ENCODE measurements around the gene TKT.

Gene TKT

GRCh38 chr3:53198256-53198977 is 57.4 kb downstream of the TKT start:
- Histone ChIP-seq H3K36me3 (replicated peaks; ENCODE audit: low read depth, low read length) (peaks cover 48% of the 10 kb centered on the region), H3K79me2 (ENCODE audit: low read length) (peaks cover 14% of the 10 kb centered on the region), H3K4me2 (ENCODE audit: low read length) (peak overlapping the region; percentile 33), H3K27ac (ENCODE audit: low read length) (no peak overlapping the region), H3K4me3 (ENCODE audit: low read length) (peak overlapping the region; percentile 26; the same call in 1 of the 2 replicates), H3K4me1 (ENCODE audit: low read length) (peaks cover 20% of the 10 kb centered on the region), H3K9ac (ENCODE audit: low read length) (no peak overlapping the region), H2AFZ (ENCODE audit: low read depth, low read length) (no peak overlapping the region), H3K9me3 (ENCODE audit: insufficient read depth, low read length) (no peaks in the 10 kb centered on the region), H4K20me1 (ENCODE audit: insufficient read depth, low read length) (no peaks in the 10 kb centered on the region), H3K27me3 (ENCODE audit: low read depth, low read length) (no peaks in the 10 kb centered on the region)
- TF ChIP-seq CTCF (IDR thresholded peaks at IDR 0.05; ENCODE audit: low read depth, low read length) (no peak; the same call in 1 of the 2 replicates), EZH2phosphoT487 (IDR thresholded peaks at IDR 0.05; ENCODE audit: low read depth) (no peak)

GRCh38 chr3:53196575-53197407 is 59.0 kb downstream of the TKT start:
- H3K4me3 ChIP-seq (ENCODE audit: low read length), result peak overlapping the region; percentile 73
- H3K9ac ChIP-seq (ENCODE audit: low read length), result peak overlapping the region; percentile 62
- H4K20me1 ChIP-seq (ENCODE audit: insufficient read depth, low read length), result no peaks in the 10 kb centered on the region
- no peaks in the 10 kb centered on the region for H3K27me3 ChIP-seq (ENCODE audit: low read depth, low read length)
- peak overlapping the region; percentile 62 for H3K27ac ChIP-seq (ENCODE audit: low read length)
- peaks cover 12% of the 10 kb centered on the region for H3K79me2 ChIP-seq (ENCODE audit: low read length)
- no peaks in the 10 kb centered on the region for H3K9me3 ChIP-seq (ENCODE audit: insufficient read depth, low read length)
- peak overlapping the region; percentile 85 for H3K4me2 ChIP-seq (ENCODE audit: low read length)
- peak; percentile 39 for TF ChIP-seq CTCF (IDR thresholded peaks at IDR 0.05; ENCODE audit: low read depth, low read length)
- no peak for TF ChIP-seq EZH2phosphoT487 (IDR thresholded peaks at IDR 0.05; ENCODE audit: low read depth)
- H3K36me3 ChIP-seq (replicated peaks; ENCODE audit: low read depth, low read length), result peaks cover 43% of the 10 kb centered on the region
- H3K4me1 ChIP-seq (ENCODE audit: low read length), result peaks cover 20% of the 10 kb centered on the region
- peak overlapping the region; percentile 53 for H2AFZ ChIP-seq (ENCODE audit: low read depth, low read length)

- H3K27ac ChIP-seq (ENCODE audit: low read length), result peak overlapping the region; percentile 62
- peak; percentile 100 for TF ChIP-seq CTCF (IDR thresholded peaks at IDR 0.05; ENCODE audit: low read depth, low read length)
- no peak for TF ChIP-seq EZH2phosphoT487 (IDR thresholded peaks at IDR 0.05; ENCODE audit: low read depth)
- H3K9ac ChIP-seq (ENCODE audit: low read length), result peak overlapping the region; percentile 62
- peaks cover 20% of the 10 kb centered on the region for H3K4me1 ChIP-seq (ENCODE audit: low read length)
- peaks cover 9% of the 10 kb centered on the region for H3K79me2 ChIP-seq (ENCODE audit: low read length)
- H3K27me3 ChIP-seq (ENCODE audit: low read depth, low read length), result no peaks in the 10 kb centered on the region
- H2AFZ ChIP-seq (ENCODE audit: low read depth, low read length), result no peak overlapping the region
- peak overlapping the region; percentile 85 for H3K4me2 ChIP-seq (ENCODE audit: low read length)
- H3K36me3 ChIP-seq (replicated peaks; ENCODE audit: low read depth, low read length), result peaks cover 41% of the 10 kb centered on the region
- H3K9me3 ChIP-seq (ENCODE audit: insufficient read depth, low read length), result no peaks in the 10 kb centered on the region
- H4K20me1 ChIP-seq (ENCODE audit: insufficient read depth, low read length), result no peaks in the 10 kb centered on the region
- H3K4me3 ChIP-seq (ENCODE audit: low read length), result peak overlapping the region; percentile 73
Measured at GRCh38 chr3:53195602-53196574, 59.9 kb downstream of the TKT start.

Data from OCI-LY3 (cell line).